B cell (primary cell): ENCODE results near the gene SIRPA. TPM values are rescaled to one million over a fixed set of nuclear protein-coding genes. Genes with fewer than 3 reads are reported as not detected.

Source experiments
- ATAC-seq: fragments of 200-7000 bp; cut with Tn5 transposase; one replicate; pipeline ENCODE4 v1.10.0; 2021; ENCODE audit warnings: low read depth, mild to moderate bottlenecking, moderate number of reproducible peaks, moderate library complexity
- CTCF ChIA-PET: fragments of 350-600 bp; sonication (Branson Sonifier 250); formaldehyde crosslinking; loops from one replicate; lab custom pipeline; 2021; ENCODE audit warnings: antibody characterized with exemption, inconsistent platforms; lab: Charles Lee
- POLR2A ChIA-PET: fragments of 350-600 bp; sonication (Branson Sonifier 250); formaldehyde crosslinking; loops from one replicate; lab custom pipeline; 2021; ENCODE audit warnings: antibody characterized with exemption; lab: Charles Lee
- DNase-seq: peaks from one replicate; pipeline ENCODE4 v3.0.0; 2013
- H2AFZ ChIP-seq: 2 replicates; pipeline ENCODE4 v1.6.1; 2012; ENCODE audit warnings: mild to moderate bottlenecking, low read depth, low read length; ENCODE audit not compliant: insufficient read depth, poor library complexity, severe bottlenecking
- H3K27ac ChIP-seq, 2 donors: 1 replicate in 1 of 2; 2 replicates in 1 of 2; pipeline ENCODE4 v1.5.1; 2012 to 2013; ENCODE audit warnings: low read length in 2 of 2, mild to moderate bottlenecking in 2 of 2, moderate library complexity in 1 of 2
- H3K27me3 ChIP-seq, 4 experiments: fragments of 200-600 bp in 1 of 4; sonication (generic) in 1 of 4; replicated peaks in 1 of 4; 1 replicate in 2 of 4; 2 replicates in 2 of 4; pipeline versions ENCODE4 v1.6.1 to v1.7.0; 2013 to 2016; ENCODE audit warnings: low read length in 3 of 4, mild to moderate bottlenecking in 2 of 4, mixed read lengths in 1 of 4, moderate library complexity in 1 of 4; ENCODE audit not compliant: insufficient read depth in 4 of 4, control insufficient read depth in 3 of 4; ENCODE audit errors: control extremely low read depth in 1 of 4
- H3K36me3 ChIP-seq, 2 experiments: replicated peaks in 1 of 2; 1 replicate in 1 of 2; 2 replicates in 1 of 2; pipeline versions ENCODE4 v1.6.1 to v1.7.1; 2013; ENCODE audit warnings: low read length in 1 of 2; ENCODE audit not compliant: insufficient read depth in 2 of 2, control insufficient read depth in 1 of 2; ENCODE audit errors: control extremely low read depth in 1 of 2, extremely low read depth in 1 of 2
- H3K4me1 ChIP-seq, 2 donors: fragments of 200-600 bp in 1 of 2; sonication (generic) in 1 of 2; 1 replicate in 1 of 2; 2 replicates in 1 of 2; pipeline versions ENCODE4 v1.5.1 to v1.6.1; 2013 to 2017; ENCODE audit warnings: low read length in 2 of 2; ENCODE audit not compliant: control insufficient read depth in 2 of 2, insufficient read depth in 2 of 2
- H3K4me2 ChIP-seq: replicated peaks from 2 replicates; pipeline ENCODE3; 2012; ENCODE audit warnings: mild to moderate bottlenecking, low read depth, low read length; ENCODE audit not compliant: poor library complexity, severe bottlenecking
- H3K4me3 ChIP-seq, 5 experiments: fragments of 200-600 bp in 1 of 5; sonication (generic) in 1 of 5; 1 replicate in 3 of 5; 2 replicates in 2 of 5; pipeline versions ENCODE4 v1.5.1 to v1.7.0; 2011 to 2016; ENCODE audit warnings: low read length in 4 of 5, mild to moderate bottlenecking in 4 of 5, low read depth in 2 of 5, control low read depth in 1 of 5, moderate library complexity in 1 of 5; ENCODE audit not compliant: insufficient read depth in 1 of 5; ENCODE audit errors: control extremely low read depth in 1 of 5, extremely low read depth in 1 of 5
- H3K79me2 ChIP-seq: fragments of 200-600 bp; sonication (generic); one replicate; pipeline ENCODE4 v1.6.0; 2016; ENCODE audit warnings: low read length; ENCODE audit not compliant: control insufficient read depth, insufficient read depth
- H3K9ac ChIP-seq: fragments of 200-600 bp; sonication (generic); 2 replicates; pipeline ENCODE4 v1.6.1; 2017; ENCODE audit warnings: mild to moderate bottlenecking, low read length, moderate library complexity
- H3K9me3 ChIP-seq, 3 donors: one replicate each; pipeline versions ENCODE4 v1.6.1 to v1.7.1; 2013; ENCODE audit warnings: low read length in 2 of 3; ENCODE audit not compliant: control insufficient read depth in 2 of 3, insufficient read depth in 1 of 3; ENCODE audit errors: control extremely low read depth in 1 of 3
- H4K20me1 ChIP-seq: 2 replicates; pipeline ENCODE4 v1.6.0; 2012; ENCODE audit warnings: mild to moderate bottlenecking, low read length; ENCODE audit not compliant: insufficient read depth, control insufficient read depth, poor library complexity, severe bottlenecking
- H3K27ac Mint-ChIP-seq: one replicate; pipeline ENCODE4 v1.8.0; 2021; ENCODE audit warnings: mixed read lengths
- H3K27me3 Mint-ChIP-seq: one replicate; pipeline ENCODE4 v1.8.0; 2021; ENCODE audit warnings: mixed read lengths
- H3K4me1 Mint-ChIP-seq: one replicate; pipeline ENCODE4 v1.8.0; 2021; ENCODE audit warnings: mixed read lengths
- H3K4me3 Mint-ChIP-seq: one replicate; pipeline ENCODE4 v1.8.0; 2021; ENCODE audit warnings: mixed read lengths
- H3K9me3 Mint-ChIP-seq: one replicate; pipeline ENCODE4 v1.8.0; 2022; ENCODE audit warnings: mixed read lengths; ENCODE audit not compliant: insufficient read depth
- EZH2 ChIP-seq: IDR thresholded peaks from 2 replicates; pipeline ENCODE4 v1.6.1; 2012; ENCODE audit warnings: borderline replicate concordance, low read depth, mild to moderate bottlenecking, moderate library complexity, low read length; ENCODE audit not compliant: insufficient read depth, poor library complexity, severe bottlenecking
- WGBS: methylation state at CpG from one replicate; pipeline ENCODE4 v1.1.5; 2013; ENCODE audit warnings: missing lambda C conversion rate; ENCODE audit not compliant: insufficient coverage; 5-methylcytosine and 5-hydroxymethylcytosine counted together
- intact Hi-C: fragments of 100-400 bp; cut with micrococcal nuclease; formaldehyde crosslinking; loops from one replicate; pipeline ENCODE4 v1.10.0; 2022
- polyA plus RNA-seq: library from polyadenylated mRNA; depleted of rRNA; stranded (reverse); fragments of >200 nt; gene quantifications from 2 replicates; pipeline ENCODE4 v1.2.3, GENCODE V29; 2012
- total RNA-seq, 2 donors: library from RNA; stranded (reverse); fragments of 120-200 nt in 1 of 2; gene quantifications; 1 replicate in 1 of 2; 2 replicates in 1 of 2; pipeline versions ENCODE4 v1.2.3 to v1.2.4, GENCODE V29; 2013 to 2022
- TF ChIP-seq, protein P1 (sequence below): fragments of 200-600 bp; IDR thresholded peaks from one replicate; pipeline ENCODE4 v1.8.0; 2022; ENCODE audit warnings: antibody characterized with exemption, mild to moderate bottlenecking

Gene SIRPA
- total and polyA plus RNA-seq, 2 donors (not counting 1 experiment from before 2014, with no cell fraction given) = 0.94 to 10.2 TPM

- H3K9me3 Mint-ChIP-seq = no peaks in the 10 kb centered on the region
- no peak overlapping the region for H3K4me3 Mint-ChIP-seq
- no peak for ATAC-seq
- DNase-seq = no peak
- no peak overlapping the region for H3K9ac ChIP-seq
- H2AFZ ChIP-seq = no peak overlapping the region
- H3K27ac ChIP-seq = no peak overlapping the region
- H3K79me2 ChIP-seq = no peaks in the 10 kb centered on the region
- 72% methylated on average over 1 of the region's 1 CpG for WGBS
- H3K4me1 ChIP-seq = peaks cover 12 to 17% of the 10 kb centered on the region in 2 donors
- H4K20me1 ChIP-seq = no peaks in the 10 kb centered on the region
- no peak overlapping the region for H3K27ac Mint-ChIP-seq
- H3K36me3 ChIP-seq = no peaks in the 10 kb centered on the region
- ChIA-PET CTCF (no interaction called here), POLR2A (no interaction called here)
- H3K9me3 ChIP-seq = no peaks in the 10 kb centered on the region
- peaks cover 16% of the 10 kb centered on the region for H3K4me1 Mint-ChIP-seq
- TF ChIP-seq EZH2 = no peak
- TF ChIP-seq, protein P1, sequence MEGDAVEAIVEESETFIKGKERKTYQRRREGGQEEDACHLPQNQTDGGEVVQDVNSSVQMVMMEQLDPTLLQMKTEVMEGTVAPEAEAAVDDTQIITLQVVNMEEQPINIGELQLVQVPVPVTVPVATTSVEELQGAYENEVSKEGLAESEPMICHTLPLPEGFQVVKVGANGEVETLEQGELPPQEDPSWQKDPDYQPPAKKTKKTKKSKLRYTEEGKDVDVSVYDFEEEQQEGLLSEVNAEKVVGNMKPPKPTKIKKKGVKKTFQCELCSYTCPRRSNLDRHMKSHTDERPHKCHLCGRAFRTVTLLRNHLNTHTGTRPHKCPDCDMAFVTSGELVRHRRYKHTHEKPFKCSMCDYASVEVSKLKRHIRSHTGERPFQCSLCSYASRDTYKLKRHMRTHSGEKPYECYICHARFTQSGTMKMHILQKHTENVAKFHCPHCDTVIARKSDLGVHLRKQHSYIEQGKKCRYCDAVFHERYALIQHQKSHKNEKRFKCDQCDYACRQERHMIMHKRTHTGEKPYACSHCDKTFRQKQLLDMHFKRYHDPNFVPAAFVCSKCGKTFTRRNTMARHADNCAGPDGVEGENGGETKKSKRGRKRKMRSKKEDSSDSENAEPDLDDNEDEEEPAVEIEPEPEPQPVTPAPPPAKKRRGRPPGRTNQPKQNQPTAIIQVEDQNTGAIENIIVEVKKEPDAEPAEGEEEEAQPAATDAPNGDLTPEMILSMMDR = no peak
- peaks cover 30% of the 10 kb centered on the region for H3K27me3 Mint-ChIP-seq
- H3K4me3 ChIP-seq = no peak overlapping the region
- H3K27me3 ChIP-seq = peaks cover 0 to 43% (median 8%) of the 10 kb centered on the region in 4 experiments
- intact Hi-C loops = no loop called here
- no peak overlapping the region for H3K4me2 ChIP-seq
Observed at GRCh38 chr20:1863296-1863695, 31.9 kb upstream of the SIRPA start.

DNA sequence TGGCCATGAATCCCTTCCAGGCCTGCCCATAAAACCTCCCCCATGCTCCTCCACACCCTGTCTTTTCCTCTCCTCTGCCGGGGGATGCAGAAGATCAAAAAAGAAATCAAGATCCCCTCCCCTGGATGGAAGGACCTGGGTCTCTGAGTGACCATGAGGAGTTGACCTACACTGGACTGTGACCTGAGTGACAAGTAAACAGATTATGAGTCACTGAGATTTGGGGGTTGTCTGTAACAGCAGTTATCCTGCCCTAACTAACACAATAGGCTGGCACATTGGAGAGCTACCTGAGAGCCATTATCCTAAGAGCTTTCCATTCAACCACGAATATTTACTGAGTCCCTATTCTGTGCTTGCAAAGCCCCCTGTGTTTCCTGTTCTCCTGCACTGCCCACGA, 28.4 kb upstream of the SIRPA start:
- POLR2A ChIA-PET = interaction anchor here (1.1 kb wide), 1 partner anchor 22 kb away, joined by 5 read pairs; no protein-coding TSS in a partner anchor
- no peak overlapping the region for H3K27ac ChIP-seq
- CTCF ChIA-PET = interaction anchor here (1.3 kb wide), 1 partner anchor 15 kb away, joined by 4 read pairs; no protein-coding TSS in a partner anchor
- Mint-ChIP-seq H3K27ac (no peak overlapping the region), H3K4me3 (no peak overlapping the region), H3K9me3 (no peaks in the 10 kb centered on the region), H3K27me3 (peaks cover 18% of the 10 kb centered on the region), H3K4me1 (peaks cover 50% of the 10 kb centered on the region)
- 13% methylated on average over 2 of the region's 3 CpGs for WGBS
- TF ChIP-seq EZH2 = no peak
- TF ChIP-seq, protein P1 = no peak
- no peaks in the 10 kb centered on the region for H4K20me1 ChIP-seq
- H3K9ac ChIP-seq = no peak overlapping the region
- intact Hi-C loops = no loop called here
- DNase-seq = no peak
- no peaks in the 10 kb centered on the region for H3K36me3 ChIP-seq
- H3K4me1 ChIP-seq = peaks cover 48 to 51% of the 10 kb centered on the region in 2 donors
- H3K9me3 ChIP-seq = no peaks in the 10 kb centered on the region
- H2AFZ ChIP-seq = no peak overlapping the region
- H3K79me2 ChIP-seq = no peaks in the 10 kb centered on the region
- no peak overlapping the region for H3K4me3 ChIP-seq
- no peak for ATAC-seq
- peaks cover 0 to 25% (median 6%) of the 10 kb centered on the region in 4 experiments for H3K27me3 ChIP-seq
- no peak overlapping the region for H3K4me2 ChIP-seq
